ENCODE data around the gene CDON. TPM values are rescaled to one million over a fixed set of nuclear protein-coding genes. Genes with fewer than 3 reads are reported as not detected.

Gene CDON
- total RNA-seq, 3 donors from 2014 or later (not counting 1 experiment from before 2014, with no cell fraction given), result 0.25 to 0.38 TPM; not detected in 1

DNA sequence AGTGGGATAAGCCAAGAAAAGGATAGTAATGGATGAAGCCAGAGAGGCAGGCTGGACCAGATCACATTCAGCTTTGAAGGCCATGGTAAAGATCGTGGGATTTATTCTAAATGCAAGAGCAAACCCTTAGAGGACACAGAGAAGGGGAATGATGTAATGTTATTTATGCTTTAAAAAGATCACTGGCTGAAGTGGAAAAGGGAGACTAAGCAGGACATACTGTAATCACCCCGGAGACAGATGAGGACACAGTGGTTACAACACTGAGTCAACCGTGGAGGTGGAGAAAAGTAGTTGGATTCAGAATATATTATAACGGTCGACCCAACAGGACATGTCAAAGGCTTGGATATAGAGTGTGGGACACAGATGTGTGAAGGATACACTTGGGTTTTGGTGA, 38.5 kb downstream of the CDON start:
- Mint-ChIP-seq H3K27ac (no peak overlapping the region), H3K4me1 (no peaks in the 10 kb centered on the region), H3K27me3 (ENCODE audit: low read depth in 2 of 2) (no peaks in the 10 kb centered on the region), H3K9me3 (no peaks in the 10 kb centered on the region), H3K36me3 (no peaks in the 10 kb centered on the region), H3K4me3 (no peak overlapping the region)
- no peak overlapping the region for H3K4me3 ChIP-seq (ENCODE audit: low read length)
- no peaks in the 10 kb centered on the region for H3K27me3 ChIP-seq (ENCODE audit: control insufficient read depth, insufficient read depth, low read length)
- 91% methylated on average over 5 of the region's 5 CpGs for WGBS (ENCODE audit: insufficient coverage)
- H3K27ac ChIP-seq (ENCODE audit: low read length), result no peak overlapping the region
- no peaks in the 10 kb centered on the region for H3K9me3 ChIP-seq (ENCODE audit: control insufficient read depth, insufficient read depth, low read length)
- TF ChIP-seq CTCF (IDR thresholded peaks at IDR 0.05), result no peak
- intact Hi-C loops (cut with micrococcal nuclease), result no loop called here
- H3K4me1 ChIP-seq (ENCODE audit: control insufficient read depth, insufficient read depth, low read length), result no peaks in the 10 kb centered on the region
- DNase-seq, result no peak
- H3K36me3 ChIP-seq (ENCODE audit: control insufficient read depth, insufficient read depth, low read length), result no peaks in the 10 kb centered on the region
- no peak for ATAC-seq

DNA sequence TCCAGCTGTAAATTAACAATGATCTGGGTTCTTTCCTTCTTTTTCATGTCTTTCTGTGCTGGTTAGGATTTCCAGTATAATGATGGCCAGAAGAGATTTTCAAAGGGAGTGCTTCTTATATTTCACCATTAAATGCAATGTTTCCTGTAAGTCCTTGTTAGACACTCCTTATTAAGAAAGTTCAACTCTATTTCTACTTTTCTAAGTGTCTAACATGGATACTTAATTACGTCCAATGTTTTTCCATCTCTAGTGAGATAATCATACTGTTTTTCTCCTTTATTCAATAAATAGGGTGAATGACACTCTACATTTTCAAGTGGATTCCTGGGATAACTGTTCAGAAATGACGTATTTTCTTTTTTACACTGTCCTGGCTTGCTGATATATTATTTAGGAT, 49.8 kb downstream of the CDON start:
- Histone ChIP-seq H3K4me3 (ENCODE audit: low read length) (no peak overlapping the region), H3K36me3 (ENCODE audit: control insufficient read depth, insufficient read depth, low read length) (no peaks in the 10 kb centered on the region), H3K4me1 (ENCODE audit: control insufficient read depth, insufficient read depth, low read length) (no peaks in the 10 kb centered on the region), H3K9me3 (ENCODE audit: control insufficient read depth, insufficient read depth, low read length) (no peaks in the 10 kb centered on the region), H3K27me3 (ENCODE audit: control insufficient read depth, insufficient read depth, low read length) (peaks cover 4% of the 10 kb centered on the region), H3K27ac (ENCODE audit: low read length) (no peak overlapping the region)
- Mint-ChIP-seq H3K4me1 (no peaks in the 10 kb centered on the region), H3K36me3 (no peaks in the 10 kb centered on the region), H3K27me3 (ENCODE audit: low read depth in 2 of 2) (peaks cover 0 to 29% of the 10 kb centered on the region in 2 donors), H3K27ac (no peak overlapping the region), H3K9me3 (no peaks in the 10 kb centered on the region), H3K4me3 (no peak overlapping the region)
- DNase-seq (no peak), ATAC-seq (no peak)
- no peak for TF ChIP-seq CTCF (IDR thresholded peaks at IDR 0.05)
- intact Hi-C loops (cut with micrococcal nuclease), result no loop called here
- no CpG with 5 or more reads among the region's 2 CpGs for WGBS (ENCODE audit: insufficient coverage)

- H3K4me1 ChIP-seq (ENCODE audit: control insufficient read depth, insufficient read depth, low read length), result no peaks in the 10 kb centered on the region
- H3K9me3 ChIP-seq (ENCODE audit: control insufficient read depth, insufficient read depth, low read length), result no peaks in the 10 kb centered on the region
- Mint-ChIP-seq H3K36me3 (no peaks in the 10 kb centered on the region), H3K4me3 (no peak overlapping the region), H3K27me3 (ENCODE audit: low read depth in 2 of 2) (peaks cover 0 to 40% of the 10 kb centered on the region in 2 donors), H3K4me1 (no peaks in the 10 kb centered on the region), H3K27ac (no peak overlapping the region), H3K9me3 (no peaks in the 10 kb centered on the region)
- peaks cover 4% of the 10 kb centered on the region for H3K27me3 ChIP-seq (ENCODE audit: control insufficient read depth, insufficient read depth, low read length)
- DNase-seq (no peak), ATAC-seq (no peak)
- intact Hi-C loops (cut with micrococcal nuclease), result no loop called here
- no peak overlapping the region for H3K27ac ChIP-seq (ENCODE audit: low read length)
- no peaks in the 10 kb centered on the region for H3K36me3 ChIP-seq (ENCODE audit: control insufficient read depth, insufficient read depth, low read length)
- TF ChIP-seq CTCF (IDR thresholded peaks at IDR 0.05), result no peak
- WGBS (ENCODE audit: insufficient coverage), result 68% methylated on average over 3 of the region's 4 CpGs
- no peak overlapping the region for H3K4me3 ChIP-seq (ENCODE audit: low read length)
Measured at GRCh38 chr11:126011754-126012153, 50.9 kb downstream of the CDON start.

GRCh38 chr11:126011265-126011664, 51.4 kb downstream of the CDON start:
- no peaks in the 10 kb centered on the region for H3K9me3 ChIP-seq (ENCODE audit: control insufficient read depth, insufficient read depth, low read length)
- H3K27ac ChIP-seq (ENCODE audit: low read length), result no peak overlapping the region
- H3K4me3 ChIP-seq (ENCODE audit: low read length), result no peak overlapping the region
- Mint-ChIP-seq H3K27ac (no peak overlapping the region), H3K9me3 (no peaks in the 10 kb centered on the region), H3K36me3 (no peaks in the 10 kb centered on the region), H3K4me3 (no peak overlapping the region), H3K27me3 (ENCODE audit: low read depth in 2 of 2) (peaks cover 0 to 45% of the 10 kb centered on the region in 2 donors), H3K4me1 (no peaks in the 10 kb centered on the region)
- whole genome bisulfite sequencing (ENCODE audit: insufficient coverage), result 84% methylated on average over 2 of the region's 3 CpGs
- no peak for ATAC-seq
- intact Hi-C loops (cut with micrococcal nuclease), result no loop called here
- H3K4me1 ChIP-seq (ENCODE audit: control insufficient read depth, insufficient read depth, low read length), result no peaks in the 10 kb centered on the region
- TF ChIP-seq CTCF (IDR thresholded peaks at IDR 0.05), result no peak
- DNase-seq, result no peak
- no peaks in the 10 kb centered on the region for H3K36me3 ChIP-seq (ENCODE audit: control insufficient read depth, insufficient read depth, low read length)
- H3K27me3 ChIP-seq (ENCODE audit: control insufficient read depth, insufficient read depth, low read length), result peaks cover 4% of the 10 kb centered on the region

Measured in natural killer cell (primary cell).